Fibroblast of the conjunctiva (primary cell): ENCODE results near the gene CHRNA4.
"Not testable (repeated sequence)": the region's sequence is repeated elsewhere in the genome, so short reads cannot be mapped to it uniquely, and the experiment has no call there.

ENCODE experiments used
- DNase-seq: peaks from one replicate; pipeline ENCODE4 v3.0.0-alpha.2; 2010; ENCODE audit warnings: low read depth

The CHRNA4 gene

GRCh38 chr20:63308218-63308911 lies 52.8 kb downstream of the CHRNA4 start:
- DNase-seq = no peak

DNA sequence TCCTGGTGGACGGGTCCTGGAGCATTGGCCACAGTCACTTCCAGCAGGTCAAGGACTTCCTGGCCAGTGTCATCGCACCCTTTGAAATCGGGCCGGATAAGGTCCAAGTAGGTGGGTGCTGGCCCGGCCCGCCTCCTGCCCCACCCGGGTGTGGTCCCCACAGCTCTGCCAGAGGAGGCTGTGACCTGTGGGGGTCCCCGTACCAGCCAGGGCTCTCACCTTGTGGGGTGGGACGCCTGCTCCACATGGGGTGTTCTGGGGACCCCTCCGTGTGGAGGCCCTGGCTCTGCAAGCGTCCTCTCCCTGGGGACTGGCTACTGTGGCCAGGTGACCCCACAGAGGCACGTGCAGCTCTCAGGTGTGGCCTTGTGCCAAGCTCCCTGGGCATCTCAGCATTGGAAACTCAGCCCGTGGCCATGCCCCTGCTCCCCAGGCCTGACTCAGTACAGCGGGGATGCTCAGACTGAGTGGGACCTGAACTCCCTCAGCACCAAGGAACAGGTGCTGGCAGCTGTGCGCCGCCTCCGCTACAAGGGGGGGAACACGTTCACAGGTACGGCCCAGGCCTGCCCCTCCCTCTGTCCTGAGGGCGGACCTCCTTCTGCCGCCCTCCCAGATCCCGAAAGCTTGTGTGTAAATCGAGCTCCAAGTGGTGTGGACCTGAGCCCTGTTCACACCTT lies 53.5 kb downstream of the CHRNA4 start:
- no peak for DNase-seq

DNA sequence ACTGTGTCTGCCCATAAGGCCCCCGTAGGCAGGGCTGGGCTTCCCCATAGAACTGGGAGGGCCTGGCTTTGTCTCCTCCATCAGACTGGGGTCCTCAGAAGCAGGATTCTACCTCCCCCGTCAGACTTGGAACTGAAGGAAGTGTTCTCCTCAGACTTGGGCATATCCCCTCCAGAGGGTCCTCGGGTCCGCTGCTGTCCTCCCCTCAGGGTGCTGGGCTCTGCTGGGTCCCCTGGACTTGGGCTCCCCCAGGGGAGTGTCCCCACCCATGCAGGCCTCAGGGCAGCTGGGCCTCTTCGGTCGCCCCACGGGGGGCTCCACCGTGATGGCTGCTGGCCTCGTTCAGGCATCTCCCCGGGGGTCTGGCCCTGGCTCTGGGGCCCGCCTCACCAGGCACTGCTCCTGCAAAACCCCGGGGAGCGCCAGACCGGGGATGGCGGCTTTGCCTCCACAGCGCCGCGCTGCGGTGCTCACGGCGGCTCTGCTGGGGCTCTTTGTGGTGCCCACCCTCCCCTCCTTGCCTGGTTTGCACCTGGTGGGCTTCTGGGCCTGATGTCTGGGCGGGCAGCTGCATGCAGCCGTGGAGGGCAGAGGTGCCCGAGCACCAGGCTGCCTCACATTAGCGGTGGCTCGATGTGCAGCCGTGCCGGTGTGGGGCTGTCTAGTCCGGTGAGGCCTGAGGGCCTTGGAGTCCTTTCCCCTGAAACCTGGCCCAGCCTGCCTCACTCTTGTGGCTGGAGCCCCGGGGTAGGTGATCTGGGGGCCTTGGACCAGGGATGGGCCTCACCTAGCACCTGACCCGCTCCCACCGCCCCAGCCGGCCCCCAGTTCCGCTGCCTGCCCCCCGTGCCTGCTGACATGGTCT lies 54.2 kb downstream of the CHRNA4 start:
- DNase-seq = no peak

DNA sequence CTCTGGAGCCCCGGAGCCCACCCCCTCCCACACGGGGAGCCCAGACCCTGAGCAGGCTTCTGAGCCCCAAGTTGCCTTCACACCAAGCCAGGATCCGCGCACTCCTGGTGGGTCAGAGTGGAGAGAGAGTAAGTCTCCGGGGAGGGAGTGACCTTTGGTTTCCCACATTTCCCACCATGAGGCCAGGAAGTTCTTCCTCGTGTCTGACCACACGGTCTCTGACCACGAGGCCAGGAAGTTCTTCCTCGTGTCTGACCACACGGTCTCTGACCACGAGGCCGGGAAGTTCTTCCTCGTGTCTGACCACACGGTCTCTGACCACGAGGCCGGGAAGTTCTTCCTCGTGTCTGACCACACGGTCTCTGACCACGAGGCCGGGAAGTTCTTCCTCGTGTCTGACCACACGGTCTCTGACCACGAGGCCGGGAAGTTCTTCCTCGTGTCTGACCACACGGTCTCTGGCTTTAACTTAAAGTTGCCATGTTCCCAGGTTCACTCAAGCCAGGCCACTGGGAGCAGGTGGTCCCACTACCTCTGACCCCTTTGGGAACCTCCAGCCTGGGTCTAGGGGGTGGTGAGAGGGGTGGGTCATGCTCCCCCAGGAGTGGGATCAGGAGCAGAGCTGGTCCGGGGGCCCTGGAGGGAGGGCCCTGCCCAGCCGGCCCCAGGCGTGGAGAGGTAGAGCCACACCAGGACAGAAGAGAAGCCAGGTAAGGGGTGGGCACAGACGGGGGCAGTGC lies 55.0 kb downstream of the CHRNA4 start:
- not testable (repeated sequence) for DNase-seq

DNA sequence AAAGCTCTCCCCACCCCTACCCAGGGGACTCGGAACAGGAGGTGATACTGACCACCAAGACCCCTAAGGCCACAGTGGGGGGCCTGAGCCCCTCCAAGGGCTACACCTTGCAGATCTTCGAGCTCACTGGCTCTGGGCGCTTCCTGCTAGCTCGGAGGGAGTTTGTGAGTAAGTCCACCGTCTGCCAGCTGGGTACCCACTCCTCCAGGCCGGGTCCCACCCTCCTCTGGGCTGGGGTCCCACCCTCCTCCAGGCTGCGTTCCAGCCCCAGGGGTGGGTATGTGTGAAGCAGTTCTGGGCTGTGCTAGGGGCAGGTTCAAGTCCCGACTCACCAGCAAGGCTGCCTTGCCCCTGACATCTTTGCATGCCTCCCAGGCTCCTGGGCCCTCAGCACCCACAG lies 55.8 kb downstream of the CHRNA4 start:
- DNase-seq = no peak

DNA sequence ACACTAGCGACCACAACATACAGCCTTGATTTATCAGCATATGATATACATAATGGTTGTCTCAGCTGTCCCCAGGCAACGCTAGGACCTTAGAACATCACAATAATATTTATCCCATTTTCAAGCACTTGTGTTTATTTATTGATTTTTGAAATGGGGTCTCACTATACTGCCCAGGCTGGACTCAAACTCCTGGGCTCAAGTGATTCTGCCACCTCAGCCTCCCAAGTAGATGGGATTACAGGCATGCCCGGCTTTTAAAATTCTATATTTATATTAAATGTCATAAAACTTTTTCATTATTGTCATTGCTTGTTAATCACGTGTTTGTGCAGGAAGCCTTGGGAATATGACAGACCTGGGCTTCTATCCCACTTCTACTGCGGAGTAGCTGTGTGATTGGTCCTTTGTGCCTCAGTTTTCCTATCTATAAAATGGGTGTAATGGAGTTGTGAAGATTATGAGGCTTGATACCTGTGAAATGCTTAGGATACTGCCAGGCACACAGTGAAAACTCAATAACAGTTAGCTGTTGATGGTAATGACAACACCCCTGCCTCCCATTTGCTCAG lies 58.0 kb downstream of the CHRNA4 start:
- DNase-seq = no peak

DNA sequence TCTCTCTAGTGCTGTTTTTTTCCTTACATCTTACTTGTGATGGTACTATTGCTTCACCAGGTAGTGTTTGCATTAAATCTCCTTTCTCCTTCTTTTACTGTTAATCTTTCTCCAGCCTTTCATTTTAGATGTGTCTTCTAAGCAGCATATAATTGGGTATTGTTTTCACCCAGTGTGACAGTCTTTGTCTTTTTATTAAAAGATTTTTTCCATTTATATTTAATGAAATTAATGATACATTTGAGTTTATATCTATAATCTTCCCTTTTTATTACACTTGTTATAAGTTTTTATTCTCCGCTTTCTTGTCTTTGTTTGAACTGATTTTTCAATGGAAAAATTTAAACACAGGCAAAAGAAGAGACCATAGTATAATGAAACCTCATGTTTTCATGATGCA lies 59.5 kb downstream of the CHRNA4 start:
- DNase-seq = no peak

DNA sequence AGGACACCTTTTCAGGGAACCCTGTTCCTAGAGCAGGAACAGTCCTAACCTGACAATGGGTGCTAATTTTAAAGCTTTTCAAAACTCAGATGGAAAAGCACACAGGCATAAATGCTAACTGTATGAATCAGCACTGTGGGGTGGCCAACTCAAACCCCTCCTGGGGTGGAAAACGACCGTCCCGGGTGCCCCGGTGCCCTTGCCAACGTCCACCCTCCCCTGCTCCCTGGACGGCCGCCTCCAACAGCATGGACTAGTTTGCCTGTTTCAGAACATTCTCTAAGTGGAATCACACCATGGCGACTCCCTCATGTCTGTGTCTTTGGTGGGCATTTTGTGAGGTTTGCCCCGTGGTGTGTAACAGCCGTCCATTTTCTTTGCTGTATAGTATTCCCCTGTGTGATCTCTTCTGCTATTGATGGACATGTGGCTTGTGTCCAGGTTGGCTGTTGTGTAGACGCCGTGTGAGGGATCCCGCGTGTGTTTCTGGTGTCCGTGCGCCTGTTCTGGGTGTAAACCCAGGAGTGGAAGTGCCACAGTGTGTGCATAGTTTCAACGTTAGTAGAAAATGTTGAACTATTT lies 62.3 kb downstream of the CHRNA4 start:
- no peak for DNase-seq

GRCh38 chr20:63297796-63298572 lies 63.2 kb downstream of the CHRNA4 start:
- no peak for DNase-seq

GRCh38 chr20:63297371-63297781 lies 63.8 kb downstream of the CHRNA4 start:
- no peak for DNase-seq

DNA sequence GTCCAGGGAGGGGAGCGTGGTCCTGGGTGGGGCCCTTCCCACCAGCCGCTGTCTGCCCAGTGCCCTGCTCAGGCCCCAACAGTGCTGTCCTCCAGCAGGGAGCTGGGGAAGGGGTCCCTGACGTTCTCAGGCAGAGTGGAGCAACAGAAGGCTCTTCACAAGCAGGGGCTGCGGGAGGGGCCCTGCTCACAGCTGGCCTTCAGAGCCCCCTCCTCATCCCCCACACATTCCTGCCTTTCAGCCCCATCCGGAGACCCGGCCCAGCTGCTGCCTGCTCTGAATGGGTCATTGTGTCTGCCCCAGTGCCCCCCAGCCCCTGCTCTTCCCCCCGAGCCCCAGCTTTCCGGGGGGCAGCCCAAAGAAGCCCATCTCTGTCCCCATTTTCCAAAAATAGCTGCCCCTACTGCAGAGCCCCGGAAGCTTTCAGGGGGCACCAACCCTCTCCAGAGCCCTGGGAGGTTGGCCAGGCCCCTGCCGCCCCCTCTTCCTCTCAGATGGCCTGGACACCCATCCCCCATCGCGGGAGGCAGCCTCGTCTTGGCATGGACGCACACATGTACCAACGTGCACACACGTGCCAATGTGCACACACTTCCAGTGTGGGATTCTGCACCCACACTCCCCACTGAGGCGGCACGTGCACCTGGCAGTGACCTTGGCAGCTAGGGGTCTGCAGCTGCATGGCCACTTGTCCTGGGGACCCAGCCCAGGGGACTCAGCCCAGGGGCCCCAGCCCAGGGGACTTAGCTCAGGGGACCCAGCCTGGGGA lies 64.4 kb downstream of the CHRNA4 start:
- no peak for DNase-seq

DNA sequence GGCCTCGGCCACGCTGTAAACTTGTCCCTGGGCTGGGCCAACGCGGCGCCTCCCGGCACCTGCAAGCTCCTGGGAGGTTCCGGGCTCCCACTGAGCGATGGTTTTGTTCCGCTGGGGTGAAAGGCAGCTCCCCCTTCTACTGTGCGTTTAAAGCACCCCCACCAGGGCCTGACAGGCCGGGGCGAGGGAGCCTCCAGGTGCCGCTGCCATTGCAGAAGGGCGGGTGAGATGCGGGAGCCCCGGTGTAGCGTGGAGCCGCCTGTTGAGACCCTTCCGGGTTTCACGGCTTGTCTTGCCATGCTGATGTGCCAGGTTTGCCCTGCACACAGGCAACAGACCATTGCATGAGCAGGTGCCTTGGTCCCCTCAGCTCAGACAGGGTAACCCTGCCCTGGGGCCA lies 65.3 kb downstream of the CHRNA4 start:
- no peak for DNase-seq

DNA sequence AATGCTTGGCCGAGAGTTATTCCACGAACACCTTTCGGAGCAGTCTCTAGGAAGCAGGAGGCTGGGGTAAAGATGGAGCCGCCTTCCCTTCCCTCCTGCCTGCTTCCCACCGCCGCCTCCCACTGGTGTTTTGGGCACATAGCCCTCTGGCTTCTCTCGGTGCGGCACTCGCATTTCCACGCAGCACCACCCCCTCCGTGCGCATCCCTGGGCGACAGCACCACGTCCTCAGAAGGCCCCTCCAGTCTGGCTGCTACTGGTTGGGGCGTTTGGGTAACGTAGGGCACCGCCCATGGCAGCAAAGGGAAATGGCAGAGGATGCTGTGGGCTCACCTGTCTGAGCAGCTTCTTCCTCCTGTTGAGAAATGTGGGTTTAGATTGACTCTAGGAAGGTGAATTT lies 65.7 kb downstream of the CHRNA4 start:
- no peak for DNase-seq

GRCh38 chr20:63295018-63295417 lies 66.1 kb downstream of the CHRNA4 start:
- no peak for DNase-seq

DNA sequence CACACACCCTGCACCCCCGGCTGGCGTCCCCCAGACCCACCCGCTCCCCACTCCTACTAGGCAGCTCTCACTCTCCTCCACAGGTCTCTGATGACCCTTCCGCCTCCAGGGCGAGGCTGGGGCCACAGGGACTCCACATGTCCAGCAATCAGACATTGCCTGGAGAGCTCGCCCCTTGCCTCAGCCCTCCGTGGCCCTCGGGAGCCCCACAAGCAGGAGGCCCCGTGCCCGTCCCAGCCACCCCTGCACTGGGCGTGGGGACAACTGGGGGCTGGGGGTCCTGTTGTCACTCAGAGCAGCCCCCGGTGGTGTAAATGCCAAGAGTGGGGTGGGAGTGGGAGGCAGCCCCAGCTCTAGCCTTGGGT lies 66.6 kb downstream of the CHRNA4 start:
- DNase-seq = no peak

- DNase-seq = no peak
These were observed 67.1 kb downstream of the CHRNA4 start for GRCh38 chr20:63293871-63294535.

- no peak for DNase-seq
These were observed 67.7 kb downstream of the CHRNA4 start for GRCh38 chr20:63293456-63293855.
